H1 (cell line): ENCODE measurements around the gene TEK. TPM values are rescaled to one million over a fixed set of nuclear protein-coding genes. Genes with fewer than 3 reads are reported as not detected.

Experiments
- CTCF ChIA-PET: fragments of 300-600 bp; sonication (Branson Sonifier 250); formaldehyde crosslinking; loops from one replicate; lab custom pipeline; 2021; ENCODE audit not compliant: partially characterized antibody; lab: Charles Lee
- POLR2A ChIA-PET: fragments of 300-600 bp; sonication (Branson Sonifier 250); formaldehyde crosslinking; loops from one replicate; lab custom pipeline; 2021; ENCODE audit warnings: inconsistent platforms; ENCODE audit not compliant: partially characterized antibody; lab: Charles Lee
- DNase-seq, 2 experiments: peaks; one replicate each; pipeline versions ENCODE4 v3.0.0 to v3.0.0-alpha.2; 2010 to 2022; ENCODE audit warnings: low spot score in 2 of 2, low read depth in 1 of 2, mixed read lengths in 1 of 2
- FAIRE-seq: peaks from 2 replicates; lab custom pipeline; 2011; peaks lifted over from hg19 to GRCh38; lab: Jason Lieb, UNC
- H2AFZ ChIP-seq: 2 replicates; pipeline ENCODE4 v1.8.1; 2012; ENCODE audit warnings: low read length, inconsistent platforms
- H2AK5ac ChIP-seq: 2 replicates; pipeline ENCODE4 v1.6.1; 2013; ENCODE audit warnings: low read depth, low read length
- H2BK120ac ChIP-seq: replicated peaks from 2 replicates; pipeline ENCODE3; 2013; ENCODE audit warnings: low read depth, low read length, inconsistent platforms
- H2BK12ac ChIP-seq: 2 replicates; pipeline ENCODE4 v1.6.1; 2013; ENCODE audit warnings: low read depth, low read length
- H2BK15ac ChIP-seq: 2 replicates; pipeline ENCODE4 v1.6.1; 2013; ENCODE audit warnings: low read length
- H2BK20ac ChIP-seq: 2 replicates; pipeline ENCODE4 v1.6.1; 2013; ENCODE audit warnings: low read length
- H2BK5ac ChIP-seq: 2 replicates; pipeline ENCODE4 v1.6.1; 2013; ENCODE audit warnings: low read depth, low read length
- H3K14ac ChIP-seq: 2 replicates; pipeline ENCODE4 v1.6.1; 2013; ENCODE audit warnings: inconsistent platforms; ENCODE audit not compliant: insufficient read length
- H3K18ac ChIP-seq: 2 replicates; pipeline ENCODE4 v1.6.1; 2013; ENCODE audit warnings: low read length; ENCODE audit errors: extremely low read depth
- H3K23ac ChIP-seq: 2 replicates; pipeline ENCODE4 v1.6.1; 2013; ENCODE audit warnings: inconsistent platforms; ENCODE audit not compliant: insufficient read length
- H3K23me2 ChIP-seq: 2 replicates; pipeline ENCODE4 v1.6.1; 2013; ENCODE audit warnings: low read depth, low read length
- H3K27ac ChIP-seq: 2 replicates; pipeline ENCODE4 v1.6.1; 2011; ENCODE audit warnings: low read depth, low read length, inconsistent platforms
- H3K27me3 ChIP-seq, 4 experiments: replicated peaks in 1 of 4; 1 replicate in 1 of 4; 2 replicates in 3 of 4; pipeline versions ENCODE4 v1.6.1 to v1.8.1; 2011 to 2013; ENCODE audit warnings: low read length in 3 of 4, mild to moderate bottlenecking in 3 of 4, inconsistent platforms in 2 of 4, mixed read lengths in 2 of 4, moderate library complexity in 1 of 4; ENCODE audit not compliant: control insufficient read depth in 3 of 4, insufficient read depth in 3 of 4; ENCODE audit errors: extremely low read depth in 1 of 4
- H3K36me3 ChIP-seq, 4 experiments: 2 replicates each; pipeline versions ENCODE4 v1.6.1 to v1.8.1; 2011 to 2013; ENCODE audit warnings: mild to moderate bottlenecking in 4 of 4, low read length in 3 of 4, moderate library complexity in 2 of 4, control low read depth in 1 of 4, inconsistent platforms in 1 of 4; ENCODE audit not compliant: insufficient read depth in 4 of 4, control insufficient read depth in 2 of 4
- H3K4ac ChIP-seq: replicated peaks from 2 replicates; pipeline ENCODE3; 2013; ENCODE audit warnings: low read length, low read depth, mixed read lengths, inconsistent platforms; ENCODE audit not compliant: insufficient read length
- H3K4me1 ChIP-seq, 4 experiments: replicated peaks in 1 of 4; 1 replicate in 1 of 4; 2 replicates in 3 of 4; pipeline versions ENCODE4 v1.6.1 to v1.8.1; 2011 to 2013; ENCODE audit warnings: low read length in 3 of 4, inconsistent platforms in 2 of 4, mixed read lengths in 1 of 4; ENCODE audit not compliant: insufficient read depth in 4 of 4, control insufficient read depth in 3 of 4
- H3K4me2 ChIP-seq, 2 experiments: 2 replicates each; pipeline versions ENCODE4 v1.6.1 to v1.8.1; 2011 to 2013; ENCODE audit warnings: low read depth in 2 of 2, low read length in 2 of 2, control low read depth in 1 of 2, inconsistent platforms in 1 of 2, mild to moderate bottlenecking in 1 of 2; ENCODE audit not compliant: insufficient read depth in 1 of 2
- H3K4me3 ChIP-seq, 4 experiments: fragments of 200-600, 300-600 bp in 1 of 4; sonication (generic), shearing (Covaris generic), sonication (Bioruptor Twin) in 1 of 4; 2 replicates each; pipeline versions ENCODE4 v1.5.1 to v1.8.1; 2011 to 2016; ENCODE audit warnings: low read length in 4 of 4, low read depth in 3 of 4, control low read depth in 2 of 4, inconsistent platforms in 2 of 4, mild to moderate bottlenecking in 2 of 4, mixed read lengths in 1 of 4, moderate library complexity in 1 of 4; ENCODE audit not compliant: insufficient read depth in 2 of 4; ENCODE audit errors: extremely low read depth in 1 of 4
- H3K56ac ChIP-seq: replicated peaks from 2 replicates; pipeline ENCODE3; 2013; ENCODE audit warnings: low read depth, mild to moderate bottlenecking, mixed read lengths, low read length, inconsistent platforms; ENCODE audit not compliant: insufficient read length
- H3K79me1 ChIP-seq: 2 replicates; pipeline ENCODE4 v1.6.1; 2013; ENCODE audit warnings: low read depth, low read length, control low read depth
- H3K79me2 ChIP-seq, 2 experiments: 2 replicates each; pipeline versions ENCODE4 v1.6.1 to v1.8.1; 2012 to 2013; ENCODE audit warnings: low read length in 2 of 2, mild to moderate bottlenecking in 2 of 2, inconsistent platforms in 1 of 2; ENCODE audit not compliant: insufficient read depth in 2 of 2, control insufficient read depth in 1 of 2
- H3K9ac ChIP-seq, 4 experiments: replicated peaks in 1 of 4; 1 replicate in 1 of 4; 2 replicates in 3 of 4; pipeline versions ENCODE4 v1.6.1 to v1.8.1; 2011 to 2013; ENCODE audit warnings: low read depth in 3 of 4, low read length in 3 of 4, control low read depth in 2 of 4, mild to moderate bottlenecking in 2 of 4, moderate library complexity in 2 of 4, inconsistent platforms in 1 of 4; ENCODE audit errors: extremely low read depth in 1 of 4
- H3K9me3 ChIP-seq, 2 experiments: 2 replicates each; pipeline versions ENCODE4 v1.6.1 to v1.8.1; 2012 to 2013; ENCODE audit warnings: mild to moderate bottlenecking in 2 of 2, moderate library complexity in 2 of 2, control low read depth in 1 of 2, inconsistent platforms in 1 of 2, low read depth in 1 of 2, low read length in 1 of 2, mixed read lengths in 1 of 2; ENCODE audit not compliant: insufficient read depth in 2 of 2
- H4K20me1 ChIP-seq, 2 experiments: replicated peaks in 1 of 2; 2 replicates each; pipeline versions ENCODE3 to v1.8.1; 2011 to 2013; ENCODE audit warnings: inconsistent platforms in 2 of 2, low read length in 2 of 2, mild to moderate bottlenecking in 1 of 2; ENCODE audit not compliant: insufficient read depth in 2 of 2, control insufficient read depth in 1 of 2
- H4K5ac ChIP-seq: 2 replicates; pipeline ENCODE4 v1.6.1; 2013; ENCODE audit warnings: low read length, low read depth, mixed read lengths, inconsistent platforms; ENCODE audit not compliant: insufficient read length
- H4K8ac ChIP-seq: 2 replicates; pipeline ENCODE4 v1.8.0; 2013; ENCODE audit warnings: mild to moderate bottlenecking, moderate library complexity, low read length, inconsistent platforms; ENCODE audit not compliant: insufficient read depth; ENCODE audit errors: extremely low read depth
- H4K91ac ChIP-seq: replicated peaks from 2 replicates; pipeline ENCODE3; 2013; ENCODE audit warnings: low read length, mixed read lengths, inconsistent platforms; ENCODE audit not compliant: insufficient read length
- BRCA1 ChIP-seq: IDR thresholded peaks from 2 replicates; pipeline ENCODE4 v1.6.1; 2012; ENCODE audit warnings: low read depth, low read length, improper control_type of control experiment
- CBX8 ChIP-seq: fragments of 300-800, 300-1000 bp; sonication (generic); IDR thresholded peaks from 2 replicates; pipeline ENCODE4 v1.7.1; 2016; ENCODE audit warnings: low read depth, low read length, borderline replicate concordance
- CEBPB ChIP-seq: IDR thresholded peaks from 2 replicates; pipeline ENCODE4 v1.6.1; 2012; ENCODE audit warnings: low read depth, low read length
- CHD1 ChIP-seq: IDR thresholded peaks from 2 replicates; pipeline ENCODE4 v1.6.1; 2012; ENCODE audit warnings: low read depth, low read length, improper control_type of control experiment
- CREB1 ChIP-seq: IDR thresholded peaks from 2 replicates; pipeline ENCODE4 v1.6.1; 2012; ENCODE audit warnings: inconsistent platforms
- HDAC6 ChIP-seq: IDR thresholded peaks from one replicate; pipeline ENCODE4 v1.7.1; 2012; ENCODE audit warnings: low read depth, mild to moderate bottlenecking, inconsistent platforms, low read length, moderate library complexity
- JUND ChIP-seq: IDR thresholded peaks from 2 replicates; pipeline ENCODE4 v1.6.1; 2011; ENCODE audit warnings: mild to moderate bottlenecking, improper control_type of control experiment, low read length
- POU5F1 ChIP-seq: IDR thresholded peaks from 2 replicates; pipeline ENCODE4 v1.6.1; 2011; ENCODE audit warnings: low read depth, mild to moderate bottlenecking, low read length, moderate library complexity
- TAF7 ChIP-seq: optimal IDR thresholded peaks from 2 replicates; pipeline ENCODE3; 2011; ENCODE audit warnings: low read depth, mild to moderate bottlenecking, inconsistent platforms, low read length, moderate library complexity, borderline replicate concordance
- WGBS, 2 experiments: shearing (Covaris generic) in 1 of 2; methylation state at CpG; one replicate each; pipeline versions ENCODE4 v1.1.6 to v1.1.7; 2013 to 2015; ENCODE audit warnings: low lambda C conversion rate in 2 of 2, mixed read lengths in 2 of 2, inconsistent platforms in 1 of 2, low coverage in 1 of 2, missing lambda C conversion rate in 1 of 2; ENCODE audit not compliant: insufficient replicate concordance in 2 of 2, insufficient coverage in 1 of 2, insufficient read length in 1 of 2; ENCODE audit errors: extremely low coverage in 1 of 2, missing lambda C conversion rate in 1 of 2; 5-methylcytosine and 5-hydroxymethylcytosine counted together
- polyA plus RNA-seq, 7 experiments: library from polyadenylated mRNA; depleted of rRNA in 3 of 7; stranded (reverse) in 5 of 7; unstranded in 2 of 7; fragments of >200 nt in 5 of 7; fragments of 200-250 nt in 2 of 7; gene quantifications; 1 replicate in 5 of 7; 2 replicates in 1 of 7; 4 replicates in 1 of 7; pipeline versions ENCODE4 v1.2.1 to v1.2.3, GENCODE V29; 2011 to 2013; ENCODE audit warnings: missing spikeins in 2 of 7, mixed read lengths in 2 of 7
- total RNA-seq: library from RNA; stranded (reverse); fragmentation: NEBNext Ultra II Directional; extraction: Animal tissue kit (Norgen Biotek cat#: 25700); gene quantifications from 2 replicates; pipeline ENCODE4 v1.2.1, GENCODE V29; 2021

Gene TEK
- total and polyA plus RNA-seq, 2 of the 8 experiments (the other 6 are each of a cell fraction or from before 2014, with no cell fraction given): 11.0 to 35.8 TPM

DNA sequence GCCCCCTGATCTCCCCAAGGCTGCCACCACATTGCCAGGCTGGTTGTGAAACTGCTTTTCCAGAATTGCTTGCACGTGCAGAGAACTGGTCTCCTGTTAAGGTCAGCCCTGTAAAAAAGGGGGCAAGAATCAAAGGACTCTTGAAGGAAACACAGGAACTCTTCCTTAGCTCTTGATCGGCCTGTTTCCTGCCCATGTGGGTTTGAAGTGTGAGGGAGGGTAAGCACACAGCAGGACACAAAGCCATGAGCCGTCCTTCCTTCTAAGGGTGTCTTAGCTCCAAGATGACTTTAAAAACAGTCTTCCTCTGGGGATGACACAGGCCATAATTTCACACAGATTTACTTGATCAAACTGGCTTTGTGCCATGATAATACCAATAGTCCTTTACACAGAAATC, 36.1 kb downstream of the TEK start:
- 68% methylated on average over 3 of the region's 3 CpGs; no CpG with 5 or more reads in 1 of the 2 experiments for WGBS, 2 experiments

More for the DNA sequence above, 36.1 kb downstream of the TEK start:
- ChIA-PET POLR2A (no interaction called here), CTCF (interaction anchor here (1.7 to 2.1 kb wide), 4 partner anchors 9 to 21 kb away, joined by 3 to 14 read pairs (median 6); no protein-coding TSS in a partner anchor)
- Histone ChIP-seq H3K23ac (no peak overlapping the region), H4K8ac (no peak overlapping the region), H3K56ac (no peak overlapping the region), H3K79me2 (no peaks in the 10 kb centered on the region), H3K9ac (no peak overlapping the region), H4K20me1 (peaks cover 0 to 1% of the 10 kb centered on the region in 2 experiments), H4K5ac (no peak overlapping the region), H3K9me3 (no peaks in the 10 kb centered on the region), H2AK5ac (no peak overlapping the region), H2BK120ac (no peak overlapping the region), H2AFZ (no peak overlapping the region), H2BK20ac (no peak overlapping the region), H3K23me2 (no peaks in the 10 kb centered on the region), H3K79me1 (no peaks in the 10 kb centered on the region; the same call in 1 of the 2 replicates), H3K4me2 (no peak overlapping the region), H3K27ac (no peak overlapping the region), H3K4me3 (no peak overlapping the region), H4K91ac (no peak overlapping the region), H3K36me3 (no peaks in the 10 kb centered on the region), H3K14ac (no peak overlapping the region), H2BK12ac (no peak overlapping the region), H2BK15ac (no peak overlapping the region), H3K18ac (no peak overlapping the region), H2BK5ac (no peak overlapping the region), H3K4me1 (peaks cover 0 to 3% (median 0%) of the 10 kb centered on the region in 4 experiments; a peak in 1 of 7 replicates), H3K27me3 (no peaks in the 10 kb centered on the region), H3K4ac (no peak overlapping the region)
- TF ChIP-seq CREB1: no peak
- TF ChIP-seq CHD1: no peak
- no peak for TF ChIP-seq HDAC6
- no peak for TF ChIP-seq JUND
- no peak for TF ChIP-seq CEBPB
- TF ChIP-seq POU5F1: no peak
- no peak for TF ChIP-seq CBX8
- TF ChIP-seq BRCA1: no peak
- no peak for TF ChIP-seq TAF7
- FAIRE-seq: no peak
- DNase-seq: no peak
